ENCODE results near the gene TP53TG3B.
"Not testable (repeated sequence)": the region's sequence is repeated elsewhere in the genome, so short reads cannot be mapped to it uniquely, and the experiment has no call there.

Gene TP53TG3B, protein sequence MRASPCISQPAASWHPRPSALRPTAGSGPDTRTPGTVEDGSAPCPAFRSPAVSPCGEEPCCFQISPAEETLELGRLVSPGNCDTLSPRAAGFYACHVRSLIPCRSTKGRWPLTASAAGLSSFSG

DNA sequence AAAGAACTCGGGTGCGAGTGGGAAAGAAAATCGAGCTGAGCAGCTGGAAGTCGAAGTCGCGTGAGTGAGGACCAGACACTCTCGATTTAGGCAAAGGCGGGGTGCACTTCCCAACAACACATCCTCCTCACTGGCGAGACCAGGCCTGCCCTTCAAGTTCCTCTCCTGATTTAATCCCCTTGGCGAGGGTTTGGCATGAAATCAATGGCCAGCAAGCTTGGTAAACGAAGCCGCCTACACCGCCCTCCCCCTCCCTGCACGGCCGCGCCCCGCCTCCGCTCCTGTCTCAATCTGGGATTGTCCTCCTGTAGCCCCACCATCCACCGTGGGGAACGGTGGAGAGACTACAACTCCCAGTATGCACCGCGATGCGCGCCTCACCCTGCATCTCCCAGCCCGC lies at the start of gene TP53TG3B:
Gene TP53TG3B, plus strand, starts transcription at position 301 of the 400 bp plus-strand sequence. Its CDS starts 68 bp downstream, at position 369.
- DNase-seq (ENCODE audit: low read depth) = not testable (repeated sequence)

DNA sequence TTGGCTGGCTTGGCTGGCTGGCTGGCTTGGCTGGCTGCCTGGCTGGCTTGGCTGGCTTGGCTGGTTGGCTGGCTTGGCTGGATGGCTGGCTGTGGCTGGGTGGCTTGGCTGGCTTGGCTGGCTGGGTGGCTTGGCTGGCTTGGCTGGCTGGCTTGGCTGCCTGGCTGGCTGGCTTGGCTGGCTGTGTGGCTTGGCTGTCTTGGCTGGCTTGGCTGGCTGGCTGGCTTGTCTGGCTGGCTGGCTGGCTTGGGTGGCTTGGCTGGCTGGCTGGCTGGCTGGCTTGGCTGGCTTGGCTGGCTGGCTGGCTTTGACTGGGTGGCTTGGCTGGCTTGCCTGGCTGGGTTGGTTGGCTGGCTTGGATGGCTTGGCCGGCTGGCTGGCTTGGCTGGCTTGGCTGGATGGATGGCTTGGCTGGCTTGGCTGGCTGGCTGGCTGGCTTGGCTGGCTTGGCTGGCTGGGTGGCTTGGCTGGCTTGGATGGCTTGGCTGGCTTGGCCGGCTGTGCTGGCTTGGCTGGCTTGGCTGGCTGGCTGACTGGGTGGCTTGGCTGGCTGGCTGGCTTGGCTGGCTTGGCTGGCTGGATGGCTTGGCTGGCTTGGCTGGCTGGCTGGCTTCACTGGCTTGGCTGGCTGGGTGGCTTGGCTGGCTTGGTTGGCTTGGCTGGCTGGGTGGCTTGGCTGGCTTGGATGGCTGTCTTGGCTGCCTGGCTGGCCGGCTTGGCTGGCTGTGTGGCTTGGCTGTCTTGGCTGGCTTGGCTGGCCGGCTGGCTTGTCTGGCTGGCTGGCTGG lies 24.2 kb upstream of the TP53TG3B start:
- DNase-seq (ENCODE audit: low read depth) = peak; percentile 43

DNA sequence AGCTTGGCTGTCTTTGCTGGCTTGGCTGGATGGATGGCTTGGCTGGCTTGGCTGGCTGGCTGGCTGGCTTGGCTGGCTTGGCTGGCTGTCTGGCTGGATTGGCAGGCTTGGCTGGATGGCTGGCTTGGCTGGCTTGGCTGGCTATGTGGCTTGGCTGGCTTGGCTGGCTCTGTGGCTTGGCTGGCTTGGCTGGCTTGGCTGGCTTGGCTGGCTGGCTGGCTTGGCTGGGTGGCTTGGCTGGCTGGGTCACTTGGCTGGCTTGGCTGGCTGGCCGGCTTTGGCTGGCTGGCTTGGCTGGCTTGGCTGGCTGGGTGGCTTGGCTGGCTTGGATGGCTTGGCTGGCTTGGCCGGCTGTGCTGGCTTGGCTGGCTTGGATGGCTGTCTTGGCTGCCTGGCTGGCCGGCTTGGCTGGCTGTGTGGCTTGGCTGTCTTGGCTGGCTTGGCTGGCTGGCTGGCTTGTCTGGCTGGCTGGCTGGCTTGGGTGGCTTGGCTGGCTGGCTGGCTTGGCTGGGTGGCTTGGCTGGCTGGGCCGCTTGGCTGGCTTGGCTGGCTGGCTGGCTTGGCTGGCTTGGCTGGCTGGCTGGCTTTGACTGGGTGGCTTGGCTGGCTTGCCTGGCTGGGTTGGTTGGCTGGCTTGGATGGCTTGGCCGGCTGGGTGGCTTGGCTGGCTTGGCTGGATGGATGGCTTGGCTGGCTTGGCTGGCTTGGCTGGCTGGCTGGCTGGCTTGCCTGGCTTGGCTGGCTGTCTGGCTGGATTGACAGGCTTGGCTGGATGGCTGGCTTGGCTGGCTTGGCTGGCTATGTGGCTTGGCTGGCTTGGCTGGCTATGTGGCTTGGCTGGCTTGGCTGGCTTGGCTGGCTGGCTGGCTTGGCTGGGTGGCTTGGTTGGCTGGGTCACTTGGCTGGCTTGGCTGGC lies 22.8 kb upstream of the TP53TG3B start:
- DNase-seq (ENCODE audit: low read depth) = peak; percentile 15

DNA sequence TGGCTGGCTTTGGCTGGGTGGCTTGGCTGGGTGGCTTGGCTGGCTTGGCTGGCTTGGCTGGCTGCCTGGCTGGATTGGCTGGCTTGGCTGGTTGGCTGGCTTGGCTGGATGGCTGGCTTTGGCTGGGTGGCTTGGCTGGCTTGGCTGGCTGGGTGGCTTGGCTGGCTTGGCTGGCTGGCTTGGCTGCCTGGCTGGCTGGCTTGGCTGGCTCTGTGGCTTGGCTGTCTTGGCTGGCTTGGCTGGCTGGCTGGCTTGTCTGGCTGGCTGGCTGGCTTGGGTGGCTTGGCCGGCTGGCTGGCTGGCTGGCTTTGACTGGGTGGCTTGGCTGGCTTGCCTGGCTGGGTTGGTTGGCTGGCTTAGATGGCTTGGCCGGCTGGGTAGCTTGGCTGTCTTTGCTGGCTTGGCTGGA lies 22.1 kb upstream of the TP53TG3B start:
- peak; percentile 1 for DNase-seq (ENCODE audit: low read depth)

DNA sequence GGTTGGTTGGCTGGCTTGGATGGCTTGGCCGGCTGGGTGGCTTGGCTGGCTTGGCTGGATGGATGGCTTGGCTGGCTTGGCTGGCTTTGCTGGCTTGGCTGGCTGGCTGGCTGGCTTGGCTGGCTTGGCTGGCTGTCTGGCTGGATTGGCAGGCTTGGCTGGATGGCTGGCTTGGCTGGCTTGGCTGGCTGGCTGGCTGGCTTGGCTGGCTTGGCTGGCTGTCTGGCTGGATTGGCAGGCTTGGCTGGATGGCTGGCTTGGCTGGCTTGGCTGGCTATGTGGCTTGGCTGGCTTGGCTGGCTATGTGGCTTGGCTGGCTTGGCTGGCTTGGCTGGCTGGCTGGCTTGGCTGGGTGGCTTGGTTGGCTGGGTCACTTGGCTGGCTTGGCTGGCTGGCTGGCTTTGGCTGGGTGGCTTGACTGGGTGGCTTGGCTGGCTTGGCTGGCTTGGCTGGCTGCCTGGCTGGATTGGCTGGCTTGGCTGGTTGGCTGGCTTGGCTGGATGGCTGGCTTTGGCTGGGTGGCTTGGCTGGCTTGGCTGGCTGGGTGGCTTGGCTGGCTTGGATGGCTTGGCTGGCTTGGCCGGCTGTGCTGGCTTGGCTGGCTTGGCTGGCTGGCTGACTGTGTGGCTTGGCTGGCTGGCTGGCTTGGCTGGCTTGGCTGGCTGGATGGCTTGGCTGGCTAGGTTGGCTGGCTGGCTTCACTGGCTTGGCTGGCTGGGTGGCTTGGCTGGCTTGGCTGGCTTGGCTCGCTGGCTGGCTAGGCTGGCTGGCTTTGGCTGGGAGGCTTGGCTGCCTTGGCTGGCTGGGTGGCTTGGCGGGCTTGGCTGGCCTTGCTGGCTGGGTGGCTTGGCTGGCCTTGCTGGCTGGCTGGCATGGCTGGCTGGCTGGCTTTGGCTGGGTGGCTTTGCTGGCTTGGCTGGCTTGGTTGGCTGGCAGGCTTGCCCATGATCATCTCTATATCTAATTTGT lies 21.3 kb upstream of the TP53TG3B start:
- peak; percentile 41 for DNase-seq (ENCODE audit: low read depth)
